Astrocyte (in vitro differentiated cells and primary cell): Measurements from ENCODE around the gene RASL12. TPM values are rescaled to one million over a fixed set of nuclear protein-coding genes. Genes with fewer than 3 reads are reported as not detected.

Source experiments
- DNase-seq: peaks from one replicate; pipeline ENCODE4 v3.0.0-alpha.2; 2010; ENCODE audit warnings: low read depth
- FAIRE-seq: peaks from 2 replicates; lab custom pipeline; 2011; peaks lifted over from hg19 to GRCh38; lab: Jason Lieb, UNC
- H2AFZ ChIP-seq: 2 replicates; pipeline ENCODE4 v1.6.0; 2012; ENCODE audit warnings: low read depth, low read length, inconsistent platforms
- H3K27ac ChIP-seq: 2 replicates; pipeline ENCODE4 v1.5.1; 2011; ENCODE audit warnings: low read depth, low read length, inconsistent platforms
- H3K27me3 ChIP-seq: 2 replicates; pipeline ENCODE4 v1.6.0; 2011; ENCODE audit warnings: low read length, inconsistent platforms; ENCODE audit not compliant: insufficient read depth
- H3K36me3 ChIP-seq: 2 replicates; pipeline ENCODE4 v1.5.1; 2011; ENCODE audit warnings: low read length, inconsistent platforms; ENCODE audit not compliant: insufficient read depth
- H3K4me1 ChIP-seq: 2 replicates; pipeline ENCODE4 v1.5.1; 2011; ENCODE audit warnings: low read length, inconsistent platforms; ENCODE audit not compliant: insufficient read depth
- H3K4me2 ChIP-seq: 2 replicates; pipeline ENCODE4 v1.6.0; 2012; ENCODE audit warnings: low read length, inconsistent platforms
- H3K4me3 ChIP-seq: 2 replicates; pipeline ENCODE4 v1.5.1; 2011; ENCODE audit warnings: low read depth, mild to moderate bottlenecking, low read length, inconsistent platforms; ENCODE audit not compliant: insufficient read depth
- H3K79me2 ChIP-seq: 2 replicates; pipeline ENCODE4 v1.6.0; 2012; ENCODE audit warnings: mild to moderate bottlenecking, low read length, inconsistent platforms; ENCODE audit not compliant: insufficient read depth
- H3K9ac ChIP-seq: 2 replicates; pipeline ENCODE4 v1.6.0; 2012; ENCODE audit warnings: mild to moderate bottlenecking, low read length, inconsistent platforms
- H3K9me3 ChIP-seq: 2 replicates; pipeline ENCODE4 v1.5.1; 2012; ENCODE audit warnings: low read depth, mild to moderate bottlenecking, low read length, inconsistent platforms; ENCODE audit not compliant: insufficient read depth
- H4K20me1 ChIP-seq: 2 replicates; pipeline ENCODE4 v1.6.0; 2012; ENCODE audit warnings: low read length, inconsistent platforms; ENCODE audit not compliant: insufficient read depth
- H3K27ac Mint-ChIP-seq: one replicate; pipeline ENCODE4 v1.8.0; 2021; ENCODE audit warnings: mild to moderate bottlenecking, mixed read lengths; ENCODE audit not compliant: unreplicated experiment
- H3K27me3 Mint-ChIP-seq: one replicate; pipeline ENCODE4 v1.8.0; 2021; ENCODE audit warnings: low read depth, mixed read lengths; ENCODE audit not compliant: unreplicated experiment
- H3K36me3 Mint-ChIP-seq: one replicate; pipeline ENCODE4 v1.8.0; 2021; ENCODE audit warnings: low read depth, mixed read lengths; ENCODE audit not compliant: unreplicated experiment
- H3K4me1 Mint-ChIP-seq: one replicate; pipeline ENCODE4 v1.8.0; 2021; ENCODE audit warnings: low read depth, mixed read lengths; ENCODE audit not compliant: unreplicated experiment
- H3K4me3 Mint-ChIP-seq: one replicate; pipeline ENCODE4 v1.8.0; 2021; ENCODE audit warnings: mild to moderate bottlenecking, moderate library complexity, mixed read lengths; ENCODE audit not compliant: unreplicated experiment
- H3K9me3 Mint-ChIP-seq: one replicate; pipeline ENCODE4 v1.8.0; 2021; ENCODE audit warnings: mild to moderate bottlenecking, mixed read lengths; ENCODE audit not compliant: unreplicated experiment
- CTCF ChIP-seq: IDR thresholded peaks from 2 replicates; pipeline ENCODE4 v1.5.1; 2011; ENCODE audit warnings: low read depth, mild to moderate bottlenecking, inconsistent platforms, low read length, moderate library complexity; ENCODE audit not compliant: insufficient read depth
- EZH2 ChIP-seq: IDR thresholded peaks from 2 replicates; pipeline ENCODE4 v1.6.1; 2012; ENCODE audit warnings: mild to moderate bottlenecking, low read length, inconsistent platforms; ENCODE audit not compliant: insufficient read depth
- total RNA-seq: library from RNA; stranded (reverse); gene quantifications from 2 replicates; pipeline ENCODE4 v1.2.1, GENCODE V29; 2021

RASL12 gene
- total RNA-seq, 1 donor from 2014 or later = 0.32 TPM

- H3K4me1 ChIP-seq = peaks cover 7% of the 10 kb centered on the region
- no peak for FAIRE-seq
- H3K9ac ChIP-seq = no peak overlapping the region
- no peaks in the 10 kb centered on the region for H3K36me3 ChIP-seq
- Mint-ChIP-seq H3K27ac (no peak overlapping the region), H3K4me1 (peaks cover 9% of the 10 kb centered on the region), H3K4me3 (no peak overlapping the region), H3K9me3 (no peaks in the 10 kb centered on the region), H3K36me3 (peaks cover 2% of the 10 kb centered on the region), H3K27me3 (peaks cover 62% of the 10 kb centered on the region)
- H3K27me3 ChIP-seq = peaks cover 23% of the 10 kb centered on the region
- H3K79me2 ChIP-seq = no peaks in the 10 kb centered on the region
- TF ChIP-seq CTCF (peak; percentile 14), EZH2 (no peak)
- no peak overlapping the region for H3K27ac ChIP-seq
- no peak overlapping the region for H3K4me3 ChIP-seq
- H4K20me1 ChIP-seq = no peaks in the 10 kb centered on the region
- H3K9me3 ChIP-seq = no peaks in the 10 kb centered on the region
- H2AFZ ChIP-seq = no peak overlapping the region
- DNase-seq = no peak
- no peak overlapping the region for H3K4me2 ChIP-seq
These were observed 18.9 kb upstream of the RASL12 start for GRCh38 chr15:65086680-65087111.

GRCh38 chr15:65085990-65086679 is 18.3 kb upstream of the RASL12 start:
- Mint-ChIP-seq H3K27me3 (peaks cover 67% of the 10 kb centered on the region), H3K36me3 (peaks cover 2% of the 10 kb centered on the region), H3K4me1 (peaks cover 9% of the 10 kb centered on the region), H3K27ac (no peak overlapping the region), H3K9me3 (no peaks in the 10 kb centered on the region), H3K4me3 (no peak overlapping the region)
- Histone ChIP-seq H3K27ac (no peak overlapping the region), H3K36me3 (no peaks in the 10 kb centered on the region), H3K79me2 (no peaks in the 10 kb centered on the region), H3K4me3 (no peak overlapping the region), H3K4me2 (no peak overlapping the region), H2AFZ (no peak overlapping the region), H3K9ac (no peak overlapping the region), H4K20me1 (no peaks in the 10 kb centered on the region), H3K27me3 (peaks cover 28% of the 10 kb centered on the region), H3K9me3 (no peaks in the 10 kb centered on the region), H3K4me1 (peaks cover 9% of the 10 kb centered on the region)
- no peak for TF ChIP-seq EZH2
- TF ChIP-seq CTCF = peak; percentile 41
- FAIRE-seq = no peak
- DNase-seq = no peak

- peaks cover 72% of the 10 kb centered on the region for H3K27me3 Mint-ChIP-seq
These were observed 17.5 kb upstream of the RASL12 start for GRCh38 chr15:65085207-65085753.

More at GRCh38 chr15:65085207-65085753, 17.5 kb upstream of the RASL12 start:
- DNase-seq (no peak), FAIRE-seq (no peak)
- Mint-ChIP-seq H3K4me1 (peaks cover 9% of the 10 kb centered on the region), H3K36me3 (no peaks in the 10 kb centered on the region), H3K27ac (no peak overlapping the region), H3K4me3 (no peak overlapping the region), H3K9me3 (no peaks in the 10 kb centered on the region)
- no peak overlapping the region for H3K4me3 ChIP-seq
- H3K9ac ChIP-seq = no peak overlapping the region
- H3K4me1 ChIP-seq = peaks cover 9% of the 10 kb centered on the region
- no peaks in the 10 kb centered on the region for H4K20me1 ChIP-seq
- H3K9me3 ChIP-seq = no peaks in the 10 kb centered on the region
- TF ChIP-seq CTCF (no peak), EZH2 (no peak)
- H3K27me3 ChIP-seq = peaks cover 29% of the 10 kb centered on the region
- H3K79me2 ChIP-seq = no peaks in the 10 kb centered on the region
- no peak overlapping the region for H2AFZ ChIP-seq
- H3K27ac ChIP-seq = no peak overlapping the region
- H3K36me3 ChIP-seq = no peaks in the 10 kb centered on the region
- H3K4me2 ChIP-seq = no peak overlapping the region
